Esophagus squamous epithelium (tissue), 5 donors: Measurements from ENCODE around the gene TIMP3. TPM values are rescaled to one million over a fixed set of nuclear protein-coding genes. Genes with fewer than 3 reads are reported as not detected.

Source experiments
- DNase-seq: peaks from one replicate; lab custom pipeline; 2025; lab: John Stamatoyannopoulos, UW
- H3K27ac ChIP-seq, 4 donors: fragments of 200-600 bp; sonication (generic); one replicate each; pipeline ENCODE4 v1.5.1; 2016 to 2019; ENCODE audit warnings: mild to moderate bottlenecking in 1 of 4
- H3K27me3 ChIP-seq, 4 donors: fragments of 200-600 bp; sonication (generic); 1 replicate in 3 of 4; 2 replicates in 1 of 4; pipeline versions ENCODE4 v1.5.1 to v1.6.0; 2017 to 2021; ENCODE audit warnings: antibody characterized with exemption in 1 of 4
- H3K36me3 ChIP-seq, 3 donors: fragments of 200-600 bp; sonication (generic); one replicate each; pipeline ENCODE4 v1.5.1; 2016 to 2019
- H3K4me1 ChIP-seq, 3 donors: fragments of 200-600 bp; sonication (generic); one replicate each; pipeline ENCODE4 v1.5.1; 2017 to 2019
- H3K4me3 ChIP-seq, 4 donors: fragments of 200-600 bp; sonication (generic); 1 replicate in 3 of 4; 2 replicates in 1 of 4; pipeline ENCODE4 v1.5.1; 2016 to 2019; ENCODE audit warnings: mild to moderate bottlenecking in 2 of 4, moderate library complexity in 1 of 4
- H3K9me3 ChIP-seq, 3 donors: fragments of 200-600 bp; sonication (generic); one replicate each; pipeline ENCODE4 v1.5.1; 2016 to 2019
- POLR2A ChIP-seq, 4 donors: fragments of 450-650 bp; IDR thresholded peaks; one replicate each; pipeline ENCODE4 v1.6.1; 2017; ENCODE audit warnings: antibody characterized with exemption in 4 of 4, mild to moderate bottlenecking in 4 of 4, moderate library complexity in 3 of 4
- WGBS, 2 donors: methylation state at CpG; one replicate each; pipeline ENCODE4 v1.1.5; 2018; 5-methylcytosine and 5-hydroxymethylcytosine counted together
- intact Hi-C: fragments of 100-400 bp; cut with DNase I; formaldehyde crosslinking; loops from one replicate; pipeline ENCODE4 v1.15.0; 2022
- total RNA-seq, 4 donors: library from RNA; depleted of rRNA; stranded (reverse); fragments of >200 nt; gene quantifications; one replicate each; pipeline ENCODE4 v1.1.0, GENCODE V29; 2016
- TF ChIP-seq, protein P1 (sequence below), 6 experiments: fragments of 450-650 bp in 4 of 6; fragments of 200-600 bp in 2 of 6; sonication (generic) in 2 of 6; IDR thresholded peaks; one replicate each; pipeline ENCODE4 v1.5.1; 2016 to 2019; ENCODE audit warnings: antibody characterized with exemption in 6 of 6, mild to moderate bottlenecking in 4 of 6, moderate library complexity in 4 of 6
- donor health status: DM: yes; HTN: yes; CAD: no.

Gene TIMP3
- total RNA-seq, 4 donors from 2014 or later = 15.3 to 306 (median 54.2) TPM

DNA sequence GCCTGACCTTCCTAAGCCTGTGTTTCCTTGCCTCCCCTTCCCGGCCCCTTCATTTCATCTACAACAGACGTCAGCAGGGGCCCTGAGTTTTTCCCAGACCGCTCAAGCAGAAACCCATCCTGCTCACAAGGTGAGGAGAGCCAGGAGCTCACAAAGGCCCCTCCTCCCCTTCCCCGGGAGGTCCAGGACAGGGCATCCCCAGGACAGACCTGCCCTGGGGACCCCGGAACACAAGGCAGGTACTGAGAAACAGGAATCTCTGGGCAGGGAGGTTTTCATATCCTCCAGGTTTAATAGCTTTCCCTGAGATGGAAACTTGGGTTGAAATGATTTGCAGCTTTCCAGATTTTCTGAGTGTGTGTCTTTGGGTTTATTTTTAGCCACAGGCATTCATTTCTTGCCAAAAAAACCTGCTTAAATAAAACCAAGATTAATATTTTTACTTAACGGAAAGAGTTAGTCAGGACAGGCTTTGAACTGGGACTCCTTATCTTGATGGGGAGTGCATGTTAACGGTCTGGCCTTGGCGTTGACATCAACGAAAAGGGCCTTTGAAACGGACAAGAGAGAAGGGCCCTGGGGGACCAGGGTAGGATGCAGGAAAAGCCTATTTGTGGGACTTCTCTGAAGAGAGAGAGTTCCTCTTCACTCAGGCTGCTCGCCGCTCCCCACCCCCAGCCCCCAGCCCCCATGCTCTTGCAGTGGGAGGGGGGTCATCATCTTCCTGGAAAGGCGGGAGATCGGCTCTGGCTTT lies 38.5 kb downstream of the TIMP3 start:
- Histone ChIP-seq H3K36me3 (peaks cover 0 to under 1% (median 0%) of the 10 kb centered on the region in 3 donors), H3K9me3 (no peaks in the 10 kb centered on the region), H3K4me3 (no peak overlapping the region), H3K27me3 (peaks cover 0 to 4% (median 0%) of the 10 kb centered on the region in 4 donors), H3K27ac (peak overlapping the region in 3 of 4 donors; percentile 56 to 63 (median 63)), H3K4me1 (peaks cover 6 to 83% (median 49%) of the 10 kb centered on the region in 3 donors)
- 35 to 37% methylated on average over 13 to 14 of the region's 14 CpGs for WGBS, 2 donors
- TF ChIP-seq, protein P1, sequence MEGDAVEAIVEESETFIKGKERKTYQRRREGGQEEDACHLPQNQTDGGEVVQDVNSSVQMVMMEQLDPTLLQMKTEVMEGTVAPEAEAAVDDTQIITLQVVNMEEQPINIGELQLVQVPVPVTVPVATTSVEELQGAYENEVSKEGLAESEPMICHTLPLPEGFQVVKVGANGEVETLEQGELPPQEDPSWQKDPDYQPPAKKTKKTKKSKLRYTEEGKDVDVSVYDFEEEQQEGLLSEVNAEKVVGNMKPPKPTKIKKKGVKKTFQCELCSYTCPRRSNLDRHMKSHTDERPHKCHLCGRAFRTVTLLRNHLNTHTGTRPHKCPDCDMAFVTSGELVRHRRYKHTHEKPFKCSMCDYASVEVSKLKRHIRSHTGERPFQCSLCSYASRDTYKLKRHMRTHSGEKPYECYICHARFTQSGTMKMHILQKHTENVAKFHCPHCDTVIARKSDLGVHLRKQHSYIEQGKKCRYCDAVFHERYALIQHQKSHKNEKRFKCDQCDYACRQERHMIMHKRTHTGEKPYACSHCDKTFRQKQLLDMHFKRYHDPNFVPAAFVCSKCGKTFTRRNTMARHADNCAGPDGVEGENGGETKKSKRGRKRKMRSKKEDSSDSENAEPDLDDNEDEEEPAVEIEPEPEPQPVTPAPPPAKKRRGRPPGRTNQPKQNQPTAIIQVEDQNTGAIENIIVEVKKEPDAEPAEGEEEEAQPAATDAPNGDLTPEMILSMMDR (IDR thresholded peaks at IDR 0.05) = no peak
- TF ChIP-seq POLR2A (IDR thresholded peaks at IDR 0.05) = no peak
- DNase-seq = no peak
- intact Hi-C loops = no loop called here

GRCh38 chr22:32841175-32841574 lies 39.7 kb downstream of the TIMP3 start:
- no peak for DNase-seq
- 67 to 81% methylated on average over 6 of the region's 6 CpGs for WGBS, 2 donors
- Histone ChIP-seq H3K4me3 (no peak overlapping the region), H3K9me3 (no peaks in the 10 kb centered on the region), H3K27me3 (peaks cover 0 to 4% (median 0%) of the 10 kb centered on the region in 4 donors), H3K4me1 (peaks cover 6 to 82% (median 51%) of the 10 kb centered on the region in 3 donors), H3K27ac (peak overlapping the region in 2 of 4 donors; percentile 56 to 63), H3K36me3 (no peaks in the 10 kb centered on the region)
- TF ChIP-seq POLR2A (IDR thresholded peaks at IDR 0.05) = no peak
- TF ChIP-seq, protein P1 (IDR thresholded peaks at IDR 0.05) = no peak
- intact Hi-C loops = no loop called here

- Histone ChIP-seq H3K9me3 (no peaks in the 10 kb centered on the region), H3K27ac (no peak overlapping the region), H3K27me3 (peaks cover 0 to 4% (median 0%) of the 10 kb centered on the region in 4 donors), H3K4me3 (no peak overlapping the region), H3K4me1 (peaks cover 12 to 82% (median 50%) of the 10 kb centered on the region in 3 donors), H3K36me3 (no peaks in the 10 kb centered on the region)
- no peak for DNase-seq
- WGBS, 2 donors = 60 to 71% methylated on average over 4 of the region's 4 CpGs
- TF ChIP-seq, protein P1 (IDR thresholded peaks at IDR 0.05) = no peak
- TF ChIP-seq POLR2A (IDR thresholded peaks at IDR 0.05) = no peak
- intact Hi-C loops = no loop called here
Measured at GRCh38 chr22:32842486-32842885, 41.0 kb downstream of the TIMP3 start.

DNA sequence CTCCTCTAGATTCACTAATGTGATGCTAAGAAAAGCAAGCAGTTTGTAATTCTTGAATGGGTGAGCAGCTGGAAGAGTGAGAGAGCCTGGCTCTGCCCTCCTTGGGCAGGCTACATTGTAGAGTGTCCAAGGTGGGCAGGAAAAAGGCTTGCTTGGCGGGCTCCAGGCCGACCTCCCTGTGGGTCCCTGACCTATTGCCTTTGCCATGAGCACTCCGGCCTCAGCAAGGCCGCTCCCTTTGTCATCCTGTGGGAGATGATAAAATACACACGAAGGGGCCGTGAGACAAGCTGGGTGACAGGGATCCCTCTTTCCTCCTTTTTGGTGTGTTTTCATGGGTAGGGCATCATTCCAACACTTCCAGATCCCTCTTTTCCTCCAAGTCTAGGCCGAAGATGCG lies 41.8 kb downstream of the TIMP3 start:
- no peak for DNase-seq
- Histone ChIP-seq H3K27ac (no peak overlapping the region), H3K9me3 (no peaks in the 10 kb centered on the region), H3K27me3 (peaks cover 0 to 4% (median 0%) of the 10 kb centered on the region in 4 donors), H3K36me3 (no peaks in the 10 kb centered on the region), H3K4me3 (no peak overlapping the region), H3K4me1 (peaks cover 6 to 82% (median 42%) of the 10 kb centered on the region in 3 donors)
- intact Hi-C loops = no loop called here
- WGBS, 2 donors = 81 to 91% methylated on average over 6 to 8 of the region's 8 CpGs
- TF ChIP-seq, protein P1 (IDR thresholded peaks at IDR 0.05) = no peak
- TF ChIP-seq POLR2A (IDR thresholded peaks at IDR 0.05) = no peak

GRCh38 chr22:32844251-32844650 lies 42.7 kb downstream of the TIMP3 start:
- Histone ChIP-seq H3K36me3 (peaks cover 0 to 3% (median 0%) of the 10 kb centered on the region in 3 donors), H3K27ac (no peak overlapping the region), H3K4me3 (no peak overlapping the region), H3K4me1 (peaks cover 6 to 82% (median 40%) of the 10 kb centered on the region in 3 donors), H3K27me3 (peaks cover 0 to 8% (median 0%) of the 10 kb centered on the region in 4 donors), H3K9me3 (no peaks in the 10 kb centered on the region)
- TF ChIP-seq, protein P1 (IDR thresholded peaks at IDR 0.05) = no peak
- no peak for TF ChIP-seq POLR2A (IDR thresholded peaks at IDR 0.05)
- intact Hi-C loops = no loop called here
- DNase-seq = no peak
- WGBS, 2 donors = 95 to 96% methylated on average over 1 of the region's 1 CpG
